ENCODE results near the gene GLYATL1. TPM values are rescaled to one million over a fixed set of nuclear protein-coding genes. Genes with fewer than 3 reads are reported as not detected.
A peak's percentile ranks its signal among the peaks of the same experiment; 100 is the strongest.

The GLYATL1 gene
- total RNA-seq, 1 donor = 2.9 TPM

- TF ChIP-seq CTCF (IDR thresholded peaks at IDR 0.05; ENCODE audit: insufficient read depth, low read length) = peak; percentile 70
Measured at GRCh38 chr11:58905721-58906547, 33.4 kb upstream of the GLYATL1 start.

GRCh38 chr11:58907780-58908179 is 31.5 kb upstream of the GLYATL1 start:
- no peak overlapping the region for H3K4me3 ChIP-seq (ENCODE audit: low read depth, low read length)
- DNase-seq (ENCODE audit: low read depth) = no peak
- no peak for TF ChIP-seq CTCF (IDR thresholded peaks at IDR 0.05; ENCODE audit: insufficient read depth, low read length)

More at GRCh38 chr11:58905721-58906547, 33.4 kb upstream of the GLYATL1 start:
- H3K4me3 ChIP-seq (ENCODE audit: low read depth, low read length) = peak overlapping the region; percentile 82
- DNase-seq (ENCODE audit: low read depth) = peak; percentile 94

- DNase-seq (ENCODE audit: low read depth) = peak; percentile 34
- no peak overlapping the region for H3K4me3 ChIP-seq (ENCODE audit: low read depth, low read length)
- TF ChIP-seq CTCF (IDR thresholded peaks at IDR 0.05; ENCODE audit: insufficient read depth, low read length) = no peak
Measured at GRCh38 chr11:58912124-58912523, 27.2 kb upstream of the GLYATL1 start.

- TF ChIP-seq CTCF (IDR thresholded peaks at IDR 0.05; ENCODE audit: insufficient read depth, low read length) = no peak
- no peak overlapping the region for H3K4me3 ChIP-seq (ENCODE audit: low read depth, low read length)
- DNase-seq (ENCODE audit: low read depth) = no peak
Measured at GRCh38 chr11:58913685-58914084, 25.6 kb upstream of the GLYATL1 start.

GRCh38 chr11:58914821-58915543 is 24.3 kb upstream of the GLYATL1 start:
- peak; percentile 57 for DNase-seq (ENCODE audit: low read depth)
- H3K4me3 ChIP-seq (ENCODE audit: low read depth, low read length) = no peak overlapping the region
- TF ChIP-seq CTCF (IDR thresholded peaks at IDR 0.05; ENCODE audit: insufficient read depth, low read length) = no peak

GRCh38 chr11:58916637-58917036 is 22.7 kb upstream of the GLYATL1 start:
- no peak for TF ChIP-seq CTCF (IDR thresholded peaks at IDR 0.05; ENCODE audit: insufficient read depth, low read length)
- H3K4me3 ChIP-seq (ENCODE audit: low read depth, low read length) = no peak overlapping the region
- no peak for DNase-seq (ENCODE audit: low read depth)
